CD4-positive, alpha-beta T cell (primary cell): Measurements from ENCODE around the gene LMNB1. TPM values are rescaled to one million over a fixed set of nuclear protein-coding genes. Genes with fewer than 3 reads are reported as not detected.
A peak's percentile ranks its signal among the peaks of the same experiment; 100 is the strongest.

Experiments used
- ATAC-seq: fragments of 200-7000 bp; cut with Tn5 transposase; one replicate; pipeline ENCODE4 v1.10.0; 2022; ENCODE audit warnings: mild to moderate bottlenecking; ENCODE audit not compliant: poor library complexity
- CTCF ChIA-PET: fragments of 350-600 bp; sonication (Branson Sonifier 250); formaldehyde crosslinking; loops from one replicate; lab custom pipeline; 2021; ENCODE audit warnings: antibody characterized with exemption, inconsistent platforms; lab: Charles Lee
- POLR2A ChIA-PET: fragments of 350-600 bp; sonication (Branson Sonifier 250); formaldehyde crosslinking; loops from one replicate; lab custom pipeline; 2021; ENCODE audit warnings: antibody characterized with exemption, inconsistent platforms; lab: Charles Lee
- DNase-seq, 14 experiments: peaks; one replicate each; pipeline ENCODE4 v3.0.0-alpha.2; 2013 to 2020; ENCODE audit warnings: mixed read lengths in 2 of 14
- H3K27ac ChIP-seq, 2 donors: one replicate each; pipeline versions ENCODE4 v1.5.1 to v1.7.0; 2013; ENCODE audit warnings: low read length in 2 of 2, low read depth in 1 of 2, mild to moderate bottlenecking in 1 of 2
- H3K27me3 ChIP-seq, 2 experiments: 1 replicate in 1 of 2; 2 replicates in 1 of 2; pipeline versions ENCODE4 v1.6.1 to v1.7.0; 2013; ENCODE audit warnings: low read length in 2 of 2, control low read depth in 1 of 2, mild to moderate bottlenecking in 1 of 2, moderate library complexity in 1 of 2; ENCODE audit not compliant: insufficient read depth in 2 of 2, control insufficient read depth in 1 of 2
- H3K36me3 ChIP-seq: one replicate; pipeline ENCODE4 v1.6.1; 2013; ENCODE audit warnings: low read length, control low read depth; ENCODE audit not compliant: insufficient read depth
- H3K4me1 ChIP-seq: one replicate; pipeline ENCODE4 v1.6.1; 2013; ENCODE audit warnings: low read length, control low read depth; ENCODE audit not compliant: insufficient read depth
- H3K4me3 ChIP-seq: one replicate; pipeline ENCODE4 v1.5.1; 2013; ENCODE audit warnings: mild to moderate bottlenecking, low read length, moderate library complexity
- H3K9me3 ChIP-seq, 2 experiments: 1 replicate in 1 of 2; 2 replicates in 1 of 2; pipeline versions ENCODE4 v1.6.1 to v1.7.0; 2013; ENCODE audit warnings: low read length in 2 of 2, mild to moderate bottlenecking in 2 of 2, control low read depth in 1 of 2, moderate library complexity in 1 of 2; ENCODE audit not compliant: control insufficient read depth in 1 of 2, insufficient read depth in 1 of 2
- H3K27ac Mint-ChIP-seq: one replicate; pipeline ENCODE4 v1.8.0; 2020; ENCODE audit warnings: mixed read lengths
- H3K27me3 Mint-ChIP-seq: one replicate; pipeline ENCODE4 v1.8.0; 2021; ENCODE audit warnings: mixed read lengths
- H3K36me3 Mint-ChIP-seq: one replicate; pipeline ENCODE4 v1.8.0; 2021; ENCODE audit warnings: low read depth, mixed read lengths
- H3K4me1 Mint-ChIP-seq: one replicate; pipeline ENCODE4 v1.8.0; 2021; ENCODE audit warnings: low read depth, mixed read lengths
- H3K4me3 Mint-ChIP-seq: one replicate; pipeline ENCODE4 v1.8.0; 2020; ENCODE audit warnings: mild to moderate bottlenecking, mixed read lengths
- H3K9me3 Mint-ChIP-seq: one replicate; pipeline ENCODE4 v1.8.0; 2020; ENCODE audit warnings: mixed read lengths
- CTCF ChIP-seq: fragments of 200-600 bp; IDR thresholded peaks from one replicate; pipeline ENCODE4 v1.8.0; 2022; ENCODE audit warnings: antibody characterized with exemption, mild to moderate bottlenecking
- intact Hi-C, 2 experiments: fragments of 100-400 bp; cut with DNase I in 1 of 2; cut with micrococcal nuclease in 1 of 2; formaldehyde crosslinking; loops; one replicate each; pipeline versions ENCODE4 v1.15.1 to v1.9.0; 2023 to 2025; cut with DNase I, micrococcal nuclease
- total RNA-seq, 174 experiments: library from RNA in 2 of 174; stranded (reverse) in 2 of 174; gene quantifications; one replicate each; pipeline ENCODE4 v1.2.3 and lab custom pipeline; 2021 to 2026

Gene LMNB1
- total RNA-seq, 2 experiments from 2014 or later, result 30.6 to 31.1 TPM

- Histone ChIP-seq H3K27ac (no peak overlapping the region), H3K9me3 (no peaks in the 10 kb centered on the region), H3K4me1 (peaks cover 9% of the 10 kb centered on the region), H3K4me3 (no peak overlapping the region), H3K27me3 (no peaks in the 10 kb centered on the region), H3K36me3 (peaks cover 16% of the 10 kb centered on the region)
- no peak for TF ChIP-seq CTCF
- POLR2A ChIA-PET, result interaction anchor here (2.4 kb wide), 1 partner anchor 24 kb away, joined by 11 read pairs; no protein-coding TSS in a partner anchor
- Mint-ChIP-seq H3K4me1 (peaks cover 40% of the 10 kb centered on the region), H3K36me3 (peaks cover 21% of the 10 kb centered on the region), H3K27me3 (no peaks in the 10 kb centered on the region), H3K9me3 (no peaks in the 10 kb centered on the region), H3K4me3 (no peak overlapping the region), H3K27ac (no peak overlapping the region)
- intact Hi-C loops, result loop anchor here (1.0 to 10.0 kb wide), 5 partner anchors 125 to 460 kb away; no protein-coding TSS in a partner anchor
- DNase-seq (peak in 4 of 14 experiments; percentile 12 to 59 (median 52)), ATAC-seq (peak; percentile 48)
- CTCF ChIA-PET, result interaction anchor here (1.1 to 1.8 kb wide), 7 partner anchors 9 to 262 kb away, joined by 3 to 6 read pairs (median 5); no protein-coding TSS in a partner anchor
Observed at GRCh38 chr5:126801992-126802294, 25.0 kb downstream of the LMNB1 start.

GRCh38 chr5:126805063-126805462 is 28.1 kb downstream of the LMNB1 start:
- H3K27me3 Mint-ChIP-seq, result no peaks in the 10 kb centered on the region
- ATAC-seq, result no peak

GRCh38 chr5:126808521-126808988 is 31.6 kb downstream of the LMNB1 start:
- H3K4me1 Mint-ChIP-seq, result peaks cover 32% of the 10 kb centered on the region
- POLR2A ChIA-PET, result interaction anchor here (0.7 to 2.1 kb wide), 2 partner anchors 14 to 31 kb away, joined by 3 to 15 read pairs; partner anchors contain the start of gene LMNB1

More at GRCh38 chr5:126805063-126805462, 28.1 kb downstream of the LMNB1 start:
- POLR2A ChIA-PET, result interaction anchor here (0.6 kb wide), 1 partner anchor 43 kb away, joined by 3 read pairs; no protein-coding TSS in a partner anchor
- Mint-ChIP-seq H3K9me3 (no peaks in the 10 kb centered on the region), H3K36me3 (peaks cover 34% of the 10 kb centered on the region), H3K4me1 (peaks cover 23% of the 10 kb centered on the region), H3K4me3 (no peak overlapping the region), H3K27ac (no peak overlapping the region)
- no peaks in the 10 kb centered on the region for H3K9me3 ChIP-seq
- intact Hi-C loops, result loop anchor here in 1 of 2 experiments (10.0 kb wide), 1 partner anchor 260 kb away; no protein-coding TSS in a partner anchor
- H3K4me3 ChIP-seq, result no peak overlapping the region
- peaks cover 3% of the 10 kb centered on the region for H3K4me1 ChIP-seq
- no peaks in the 10 kb centered on the region for H3K27me3 ChIP-seq
- CTCF ChIA-PET, result interaction anchor here (0.6 kb wide), 1 partner anchor 187 kb away, joined by 3 read pairs; no protein-coding TSS in a partner anchor
- no peak for TF ChIP-seq CTCF
- peaks cover 16% of the 10 kb centered on the region for H3K36me3 ChIP-seq
- H3K27ac ChIP-seq, result no peak overlapping the region
- DNase-seq, result no peak

More at GRCh38 chr5:126808521-126808988, 31.6 kb downstream of the LMNB1 start:
- Mint-ChIP-seq H3K9me3 (no peaks in the 10 kb centered on the region), H3K27me3 (no peaks in the 10 kb centered on the region), H3K4me3 (no peak overlapping the region), H3K36me3 (peaks cover 64% of the 10 kb centered on the region), H3K27ac (no peak overlapping the region)
- H3K27ac ChIP-seq, result no peak overlapping the region
- ATAC-seq (no peak), DNase-seq (peak in 3 of 14 experiments; percentile 42 to 52 (median 47))
- intact Hi-C loops, result loop anchor here in 1 of 2 experiments (1.0 to 10.0 kb wide), 2 partner anchors 132 to 264 kb away; no protein-coding TSS in a partner anchor
- TF ChIP-seq CTCF, result peak; percentile 59
- peaks cover 12% of the 10 kb centered on the region for H3K4me1 ChIP-seq
- H3K27me3 ChIP-seq, result no peaks in the 10 kb centered on the region
- no peak overlapping the region for H3K4me3 ChIP-seq
- peaks cover 18% of the 10 kb centered on the region for H3K36me3 ChIP-seq
- no peaks in the 10 kb centered on the region for H3K9me3 ChIP-seq
- CTCF ChIA-PET, result interaction anchor here (0.6 to 0.9 kb wide), 2 partner anchors 31 to 149 kb away, joined by 3 read pairs; partner anchors contain the start of gene LMNB1
